GM18508 (cell line): ENCODE results near the gene GAS7.

Experiments
- ATAC-seq: cut with Tn5 transposase; IDR thresholded peaks from one replicate; pipeline ENCODE4 v1.9.1; 2021; ENCODE audit warnings: moderate number of reproducible peaks; ENCODE audit not compliant: insufficient read depth, unreplicated experiment

Gene GAS7

GRCh38 chr17:10198509-10199249 lies at the start of gene GAS7:
TSS of gene GAS7 (minus strand) at chr17:10198606.
- no peak for ATAC-seq

- no peak for ATAC-seq
These were observed 49.4 kb upstream of the GAS7 start for GRCh38 chr17:10247810-10248209.

- no peak for ATAC-seq
These were observed 45.8 kb upstream of the GAS7 start for GRCh38 chr17:10243883-10244844.

GRCh38 chr17:10241781-10242180 lies 43.4 kb upstream of the GAS7 start:
- ATAC-seq, result no peak

- ATAC-seq, result no peak
These were observed 40.3 kb upstream of the GAS7 start for GRCh38 chr17:10238661-10239060.

GRCh38 chr17:10234033-10234432 lies 35.6 kb upstream of the GAS7 start:
- ATAC-seq, result no peak

- no peak for ATAC-seq
These were observed 34.8 kb upstream of the GAS7 start for GRCh38 chr17:10233161-10233560.

- no peak for ATAC-seq
These were observed 30.8 kb upstream of the GAS7 start for GRCh38 chr17:10229181-10229580.

- ATAC-seq, result no peak
These were observed 28.7 kb upstream of the GAS7 start for GRCh38 chr17:10226930-10227695.

GRCh38 chr17:10224582-10225195 lies 26.3 kb upstream of the GAS7 start:
- no peak for ATAC-seq

GRCh38 chr17:10219193-10219592 lies 20.8 kb upstream of the GAS7 start:
- no peak for ATAC-seq

- ATAC-seq, result no peak
These were observed 19.5 kb upstream of the GAS7 start for GRCh38 chr17:10217916-10218315.

GRCh38 chr17:10216213-10216938 lies 18.0 kb upstream of the GAS7 start:
- no peak for ATAC-seq

GRCh38 chr17:10215286-10215685 lies 16.9 kb upstream of the GAS7 start:
- no peak for ATAC-seq

- ATAC-seq, result no peak
These were observed 13.3 kb upstream of the GAS7 start for GRCh38 chr17:10211666-10212065.

GRCh38 chr17:10210151-10210574 lies 11.8 kb upstream of the GAS7 start:
- no peak for ATAC-seq

- no peak for ATAC-seq
These were observed 10.3 kb upstream of the GAS7 start for GRCh38 chr17:10208604-10209193.

GRCh38 chr17:10207153-10207552 lies 8.7 kb upstream of the GAS7 start:
- no peak for ATAC-seq

GRCh38 chr17:10205549-10206185 lies 7.3 kb upstream of the GAS7 start:
- ATAC-seq, result no peak
